ENCODE results near the gene MAP2K4. TPM values are rescaled to one million over a fixed set of nuclear protein-coding genes. Genes with fewer than 3 reads are reported as not detected.
A peak's percentile ranks its signal among the peaks of the same experiment; 100 is the strongest.

Gene MAP2K4
- total RNA-seq, 1 donor from 2014 or later, result 36.5 TPM

GRCh38 chr17:11986179-11986941, 34.3 kb upstream of the MAP2K4 start:
- Mint-ChIP-seq H3K4me1 (ENCODE audit: unreplicated experiment) (peaks cover 4% of the 10 kb centered on the region), H3K36me3 (ENCODE audit: low read depth, unreplicated experiment) (no peaks in the 10 kb centered on the region)

GRCh38 chr17:11986942-11987329, 33.7 kb upstream of the MAP2K4 start:
- H3K4me1 Mint-ChIP-seq (ENCODE audit: unreplicated experiment), result peaks cover 3% of the 10 kb centered on the region
- no peaks in the 10 kb centered on the region for H3K27me3 Mint-ChIP-seq (ENCODE audit: unreplicated experiment)
- TF ChIP-seq CTCF (IDR thresholded peaks at IDR 0.05; ENCODE audit: unreplicated experiment), result peak; percentile 71
- no peak overlapping the region for H3K27ac Mint-ChIP-seq (ENCODE audit: unreplicated experiment)
- H3K9me3 Mint-ChIP-seq (ENCODE audit: unreplicated experiment), result no peaks in the 10 kb centered on the region
- no peaks in the 10 kb centered on the region for H3K36me3 Mint-ChIP-seq (ENCODE audit: low read depth, unreplicated experiment)
- no peak for DNase-seq (ENCODE audit: low spot score)
- H3K4me3 Mint-ChIP-seq (ENCODE audit: unreplicated experiment), result no peak overlapping the region

More at GRCh38 chr17:11986179-11986941, 34.3 kb upstream of the MAP2K4 start:
- TF ChIP-seq CTCF (IDR thresholded peaks at IDR 0.05; ENCODE audit: unreplicated experiment), result no peak
- no peaks in the 10 kb centered on the region for H3K27me3 Mint-ChIP-seq (ENCODE audit: unreplicated experiment)
- no peak overlapping the region for H3K27ac Mint-ChIP-seq (ENCODE audit: unreplicated experiment)
- no peaks in the 10 kb centered on the region for H3K9me3 Mint-ChIP-seq (ENCODE audit: unreplicated experiment)
- H3K4me3 Mint-ChIP-seq (ENCODE audit: unreplicated experiment), result no peak overlapping the region
- no peak for DNase-seq (ENCODE audit: low spot score)

- no peak for DNase-seq (ENCODE audit: low spot score)
- no peaks in the 10 kb centered on the region for H3K4me1 Mint-ChIP-seq (ENCODE audit: unreplicated experiment)
- H3K9me3 Mint-ChIP-seq (ENCODE audit: unreplicated experiment), result no peaks in the 10 kb centered on the region
- H3K36me3 Mint-ChIP-seq (ENCODE audit: low read depth, unreplicated experiment), result no peaks in the 10 kb centered on the region
- TF ChIP-seq CTCF (IDR thresholded peaks at IDR 0.05; ENCODE audit: unreplicated experiment), result no peak
- H3K27me3 Mint-ChIP-seq (ENCODE audit: unreplicated experiment), result no peaks in the 10 kb centered on the region
- H3K4me3 Mint-ChIP-seq (ENCODE audit: unreplicated experiment), result no peak overlapping the region
- H3K27ac Mint-ChIP-seq (ENCODE audit: unreplicated experiment), result no peak overlapping the region
These were observed 30.2 kb upstream of the MAP2K4 start for GRCh38 chr17:11990363-11990983.

GRCh38 chr17:11991461-11991860, 29.2 kb upstream of the MAP2K4 start:
- Mint-ChIP-seq H3K9me3 (ENCODE audit: unreplicated experiment) (no peaks in the 10 kb centered on the region), H3K4me1 (ENCODE audit: unreplicated experiment) (no peaks in the 10 kb centered on the region), H3K36me3 (ENCODE audit: low read depth, unreplicated experiment) (no peaks in the 10 kb centered on the region), H3K27ac (ENCODE audit: unreplicated experiment) (no peak overlapping the region), H3K4me3 (ENCODE audit: unreplicated experiment) (no peak overlapping the region), H3K27me3 (ENCODE audit: unreplicated experiment) (no peaks in the 10 kb centered on the region)
- no peak for TF ChIP-seq CTCF (IDR thresholded peaks at IDR 0.05; ENCODE audit: unreplicated experiment)
- DNase-seq (ENCODE audit: low spot score), result no peak

- H3K4me3 Mint-ChIP-seq (ENCODE audit: unreplicated experiment), result peak overlapping the region; percentile 92
- H3K4me1 Mint-ChIP-seq (ENCODE audit: unreplicated experiment), result peaks cover 4% of the 10 kb centered on the region
- DNase-seq (ENCODE audit: low spot score), result no peak
- no peak for TF ChIP-seq CTCF (IDR thresholded peaks at IDR 0.05; ENCODE audit: unreplicated experiment)
- peaks cover 8% of the 10 kb centered on the region for H3K36me3 Mint-ChIP-seq (ENCODE audit: low read depth, unreplicated experiment)
- H3K27ac Mint-ChIP-seq (ENCODE audit: unreplicated experiment), result peak overlapping the region; percentile 61
- H3K9me3 Mint-ChIP-seq (ENCODE audit: unreplicated experiment), result no peaks in the 10 kb centered on the region
- H3K27me3 Mint-ChIP-seq (ENCODE audit: unreplicated experiment), result peaks cover 5% of the 10 kb centered on the region
These were observed 23.9 kb upstream of the MAP2K4 start for GRCh38 chr17:11996722-11997146.

All from endothelial cell (in vitro differentiated cells).